VCaP (cell line): Measurements from ENCODE around the gene PUM2.

ENCODE experiments used
- H3K27ac ChIP-seq: fragments of 450-650 bp; 2 replicates; pipeline ENCODE4 v1.5.1; 2017
- CTCF ChIP-seq: fragments of 450-650 bp; conservative IDR thresholded peaks from 2 replicates; pipeline ENCODE4 v1.5.1; 2017; ENCODE audit warnings: mild to moderate bottlenecking, moderate library complexity

PUM2 gene

GRCh38 chr2:20203521-20204225, 147.0 kb downstream of the PUM2 start:
- peak overlapping the region; percentile 5; the same call in 1 of the 2 replicates for H3K27ac ChIP-seq
- no peak for TF ChIP-seq CTCF

- no peak for TF ChIP-seq CTCF
- H3K27ac ChIP-seq: peak overlapping the region; percentile 5; the same call in 1 of the 2 replicates
Observed at GRCh38 chr2:20203072-20203471, 147.6 kb downstream of the PUM2 start.

- no peak overlapping the region for H3K27ac ChIP-seq
- no peak for TF ChIP-seq CTCF
Observed at GRCh38 chr2:20201671-20202070, 149.0 kb downstream of the PUM2 start.

GRCh38 chr2:20200697-20201555, 149.7 kb downstream of the PUM2 start:
- no peak overlapping the region for H3K27ac ChIP-seq
- TF ChIP-seq CTCF: no peak

GRCh38 chr2:20199633-20200270, 150.9 kb downstream of the PUM2 start:
- peak overlapping the region; percentile 96 for H3K27ac ChIP-seq
- no peak for TF ChIP-seq CTCF

- no peak for TF ChIP-seq CTCF
- H3K27ac ChIP-seq: peak overlapping the region; percentile 96
Observed at GRCh38 chr2:20198796-20199632, 151.6 kb downstream of the PUM2 start.
